A549 (cell line): ENCODE results near the gene DGKD.

Experiments used
- ESRRA ChIP-seq: fragments of 150-350 bp; IDR thresholded peaks from 2 replicates; pipeline ENCODE4 v1.6.1; 2014; ENCODE audit warnings: mild to moderate bottlenecking, low read length, borderline replicate concordance
- MAZ ChIP-seq: fragments of 150-350 bp; IDR thresholded peaks from 2 replicates; pipeline ENCODE4 v1.6.1; 2014; ENCODE audit warnings: antibody characterized with exemption, low read depth, low read length, borderline replicate concordance
- POLR2A ChIP-seq: IDR thresholded peaks from 2 replicates; pipeline ENCODE4 v1.6.1; 2012; ENCODE audit warnings: mild to moderate bottlenecking, low read length
- RAD21 ChIP-seq, 2 experiments: fragments of >200 bp in 1 of 2; sonication (Bioruptor Twin) in 1 of 2; formaldehyde crosslinking in 1 of 2; IDR thresholded peaks in 1 of 2; conservative IDR thresholded peaks in 1 of 2; 2 replicates in 1 of 2; 3 replicates in 1 of 2; pipeline ENCODE4 v1.6.1; 2012 to 2018; ENCODE audit warnings: inconsistent platforms in 1 of 2
- TF ChIP-seq, protein P1 (sequence below): fragments of >200 bp; sonication (Bioruptor Twin); formaldehyde crosslinking; IDR thresholded peaks from 3 replicates; pipeline ENCODE4 v1.5.1; 2016
- TF ChIP-seq, protein P2 (sequence below): fragments of 450-650 bp; IDR thresholded peaks from 2 replicates; pipeline ENCODE4 v1.6.1; 2014; ENCODE audit warnings: antibody characterized with exemption

DNA sequence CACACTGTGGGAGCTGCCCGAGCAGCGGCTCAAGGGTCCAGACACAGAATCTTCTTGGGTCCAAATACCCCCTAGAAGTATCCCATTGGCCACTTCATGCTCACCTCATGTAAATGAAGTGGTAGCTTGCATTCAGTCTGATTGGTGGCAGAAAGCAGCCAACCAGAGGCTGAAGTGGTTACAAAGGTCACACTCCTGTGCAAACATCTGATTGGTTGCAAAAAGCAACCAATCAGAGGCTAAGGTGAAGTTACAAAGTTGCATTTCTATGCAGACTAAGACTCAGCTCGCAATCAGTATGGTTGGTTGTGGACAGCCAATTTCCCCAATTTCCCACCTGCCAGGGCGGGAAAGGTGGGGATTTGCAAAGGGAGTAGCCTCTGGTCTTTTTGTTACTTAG, 94.3 kb downstream of the DGKD start:
- TF ChIP-seq POLR2A (no peak), RAD21 (conservative IDR thresholded peaks at IDR 0.05 in 1 of 2, IDR thresholded peaks at IDR 0.05 in 1 of 2) (no peak), MAZ (no peak), ESRRA (no peak)
- TF ChIP-seq, protein P1, sequence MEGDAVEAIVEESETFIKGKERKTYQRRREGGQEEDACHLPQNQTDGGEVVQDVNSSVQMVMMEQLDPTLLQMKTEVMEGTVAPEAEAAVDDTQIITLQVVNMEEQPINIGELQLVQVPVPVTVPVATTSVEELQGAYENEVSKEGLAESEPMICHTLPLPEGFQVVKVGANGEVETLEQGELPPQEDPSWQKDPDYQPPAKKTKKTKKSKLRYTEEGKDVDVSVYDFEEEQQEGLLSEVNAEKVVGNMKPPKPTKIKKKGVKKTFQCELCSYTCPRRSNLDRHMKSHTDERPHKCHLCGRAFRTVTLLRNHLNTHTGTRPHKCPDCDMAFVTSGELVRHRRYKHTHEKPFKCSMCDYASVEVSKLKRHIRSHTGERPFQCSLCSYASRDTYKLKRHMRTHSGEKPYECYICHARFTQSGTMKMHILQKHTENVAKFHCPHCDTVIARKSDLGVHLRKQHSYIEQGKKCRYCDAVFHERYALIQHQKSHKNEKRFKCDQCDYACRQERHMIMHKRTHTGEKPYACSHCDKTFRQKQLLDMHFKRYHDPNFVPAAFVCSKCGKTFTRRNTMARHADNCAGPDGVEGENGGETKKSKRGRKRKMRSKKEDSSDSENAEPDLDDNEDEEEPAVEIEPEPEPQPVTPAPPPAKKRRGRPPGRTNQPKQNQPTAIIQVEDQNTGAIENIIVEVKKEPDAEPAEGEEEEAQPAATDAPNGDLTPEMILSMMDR, result no peak
- TF ChIP-seq, protein P2, sequence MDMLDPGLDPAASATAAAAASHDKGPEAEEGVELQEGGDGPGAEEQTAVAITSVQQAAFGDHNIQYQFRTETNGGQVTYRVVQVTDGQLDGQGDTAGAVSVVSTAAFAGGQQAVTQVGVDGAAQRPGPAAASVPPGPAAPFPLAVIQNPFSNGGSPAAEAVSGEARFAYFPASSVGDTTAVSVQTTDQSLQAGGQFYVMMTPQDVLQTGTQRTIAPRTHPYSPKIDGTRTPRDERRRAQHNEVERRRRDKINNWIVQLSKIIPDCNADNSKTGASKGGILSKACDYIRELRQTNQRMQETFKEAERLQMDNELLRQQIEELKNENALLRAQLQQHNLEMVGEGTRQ, result no peak
